ENCODE measurements around the gene TSPAN11.

Gene TSPAN11

GRCh38 chr12:30961030-30961429, 34.5 kb downstream of the TSPAN11 start:
- Histone ChIP-seq H3K36me3 (ENCODE audit: insufficient read depth, insufficient read length, low read length) (no peaks in the 10 kb centered on the region), H3K9ac (ENCODE audit: insufficient read length, low read depth) (no peak overlapping the region), H3K9me3 (ENCODE audit: insufficient read depth, low read length) (no peaks in the 10 kb centered on the region), H3K27me3 (ENCODE audit: insufficient read depth, insufficient read length) (no peaks in the 10 kb centered on the region), H3K4me3 (ENCODE audit: insufficient read length, low read depth) (no peak overlapping the region), H3K4me1 (ENCODE audit: insufficient read depth, insufficient read length) (no peaks in the 10 kb centered on the region)
- DNase-seq (ENCODE audit: low read depth, low spot score) = no peak
- TF ChIP-seq YY1 (IDR thresholded peaks at IDR 0.05; ENCODE audit: insufficient read depth, insufficient read length) (no peak), SUZ12 (IDR thresholded peaks at IDR 0.05; ENCODE audit: extremely low read depth, insufficient read depth, insufficient read length) (no peak), ZNF274 (IDR thresholded peaks at IDR 0.05; ENCODE audit: low read depth, low read length) (no peak)

GRCh38 chr12:30962047-30962446, 35.5 kb downstream of the TSPAN11 start:
- no peaks in the 10 kb centered on the region for H3K27me3 ChIP-seq (ENCODE audit: insufficient read depth, insufficient read length)
- H3K9me3 ChIP-seq (ENCODE audit: insufficient read depth, low read length) = no peaks in the 10 kb centered on the region
- H3K36me3 ChIP-seq (ENCODE audit: insufficient read depth, insufficient read length, low read length) = no peaks in the 10 kb centered on the region
- H3K4me1 ChIP-seq (ENCODE audit: insufficient read depth, insufficient read length) = no peaks in the 10 kb centered on the region
- no peak overlapping the region for H3K4me3 ChIP-seq (ENCODE audit: insufficient read length, low read depth)
- H3K9ac ChIP-seq (ENCODE audit: insufficient read length, low read depth) = no peak overlapping the region
- no peak for TF ChIP-seq SUZ12 (IDR thresholded peaks at IDR 0.05; ENCODE audit: extremely low read depth, insufficient read depth, insufficient read length)
- TF ChIP-seq YY1 (IDR thresholded peaks at IDR 0.05; ENCODE audit: insufficient read depth, insufficient read length) = no peak
- no peak for TF ChIP-seq ZNF274 (IDR thresholded peaks at IDR 0.05; ENCODE audit: low read depth, low read length)
- no peak for DNase-seq (ENCODE audit: low read depth, low spot score)

GRCh38 chr12:30963709-30964564, 37.4 kb downstream of the TSPAN11 start:
- DNase-seq (ENCODE audit: low read depth, low spot score) = no peak
- Histone ChIP-seq H3K4me1 (ENCODE audit: insufficient read depth, insufficient read length) (no peaks in the 10 kb centered on the region), H3K9ac (ENCODE audit: insufficient read length, low read depth) (no peak overlapping the region), H3K27me3 (ENCODE audit: insufficient read depth, insufficient read length) (no peaks in the 10 kb centered on the region), H3K9me3 (ENCODE audit: insufficient read depth, low read length) (no peaks in the 10 kb centered on the region), H3K4me3 (ENCODE audit: insufficient read length, low read depth) (no peak overlapping the region), H3K36me3 (ENCODE audit: insufficient read depth, insufficient read length, low read length) (no peaks in the 10 kb centered on the region)
- TF ChIP-seq SUZ12 (IDR thresholded peaks at IDR 0.05; ENCODE audit: extremely low read depth, insufficient read depth, insufficient read length) = no peak
- TF ChIP-seq ZNF274 (IDR thresholded peaks at IDR 0.05; ENCODE audit: low read depth, low read length) = no peak
- TF ChIP-seq YY1 (IDR thresholded peaks at IDR 0.05; ENCODE audit: insufficient read depth, insufficient read length) = no peak

- H3K27me3 ChIP-seq (ENCODE audit: insufficient read depth, insufficient read length) = no peaks in the 10 kb centered on the region
- TF ChIP-seq SUZ12 (IDR thresholded peaks at IDR 0.05; ENCODE audit: extremely low read depth, insufficient read depth, insufficient read length) (no peak), ZNF274 (IDR thresholded peaks at IDR 0.05; ENCODE audit: low read depth, low read length) (no peak), YY1 (IDR thresholded peaks at IDR 0.05; ENCODE audit: insufficient read depth, insufficient read length) (no peak)
- H3K9me3 ChIP-seq (ENCODE audit: insufficient read depth, low read length) = no peaks in the 10 kb centered on the region
- H3K36me3 ChIP-seq (ENCODE audit: insufficient read depth, insufficient read length, low read length) = no peaks in the 10 kb centered on the region
- H3K4me3 ChIP-seq (ENCODE audit: insufficient read length, low read depth) = no peak overlapping the region
- no peak overlapping the region for H3K9ac ChIP-seq (ENCODE audit: insufficient read length, low read depth)
- DNase-seq (ENCODE audit: low read depth, low spot score) = no peak
- H3K4me1 ChIP-seq (ENCODE audit: insufficient read depth, insufficient read length) = peaks cover 2% of the 10 kb centered on the region
Measured at GRCh38 chr12:30964896-30965612, 38.5 kb downstream of the TSPAN11 start.

- DNase-seq (ENCODE audit: low read depth, low spot score) = peak; percentile 50
- H3K9ac ChIP-seq (ENCODE audit: insufficient read length, low read depth) = no peak overlapping the region
- TF ChIP-seq SUZ12 (IDR thresholded peaks at IDR 0.05; ENCODE audit: extremely low read depth, insufficient read depth, insufficient read length) (no peak), YY1 (IDR thresholded peaks at IDR 0.05; ENCODE audit: insufficient read depth, insufficient read length) (no peak), ZNF274 (IDR thresholded peaks at IDR 0.05; ENCODE audit: low read depth, low read length) (no peak)
- no peaks in the 10 kb centered on the region for H3K36me3 ChIP-seq (ENCODE audit: insufficient read depth, insufficient read length, low read length)
- H3K4me3 ChIP-seq (ENCODE audit: insufficient read length, low read depth) = no peak overlapping the region
- H3K9me3 ChIP-seq (ENCODE audit: insufficient read depth, low read length) = no peaks in the 10 kb centered on the region
- H3K27me3 ChIP-seq (ENCODE audit: insufficient read depth, insufficient read length) = no peaks in the 10 kb centered on the region
- peaks cover 5% of the 10 kb centered on the region for H3K4me1 ChIP-seq (ENCODE audit: insufficient read depth, insufficient read length)
Measured at GRCh38 chr12:30965613-30965985, 39.1 kb downstream of the TSPAN11 start.

GRCh38 chr12:30967026-30967425, 40.5 kb downstream of the TSPAN11 start:
- peaks cover 5% of the 10 kb centered on the region for H3K4me1 ChIP-seq (ENCODE audit: insufficient read depth, insufficient read length)
- no peaks in the 10 kb centered on the region for H3K9me3 ChIP-seq (ENCODE audit: insufficient read depth, low read length)
- no peaks in the 10 kb centered on the region for H3K36me3 ChIP-seq (ENCODE audit: insufficient read depth, insufficient read length, low read length)
- H3K4me3 ChIP-seq (ENCODE audit: insufficient read length, low read depth) = no peak overlapping the region
- DNase-seq (ENCODE audit: low read depth, low spot score) = no peak
- TF ChIP-seq SUZ12 (IDR thresholded peaks at IDR 0.05; ENCODE audit: extremely low read depth, insufficient read depth, insufficient read length) (no peak), ZNF274 (IDR thresholded peaks at IDR 0.05; ENCODE audit: low read depth, low read length) (no peak), YY1 (IDR thresholded peaks at IDR 0.05; ENCODE audit: insufficient read depth, insufficient read length) (no peak)
- H3K9ac ChIP-seq (ENCODE audit: insufficient read length, low read depth) = no peak overlapping the region
- H3K27me3 ChIP-seq (ENCODE audit: insufficient read depth, insufficient read length) = peaks cover 1% of the 10 kb centered on the region

- TF ChIP-seq ZNF274 (IDR thresholded peaks at IDR 0.05; ENCODE audit: low read depth, low read length) (no peak), YY1 (IDR thresholded peaks at IDR 0.05; ENCODE audit: insufficient read depth, insufficient read length) (no peak), SUZ12 (IDR thresholded peaks at IDR 0.05; ENCODE audit: extremely low read depth, insufficient read depth, insufficient read length) (no peak)
- Histone ChIP-seq H3K9ac (ENCODE audit: insufficient read length, low read depth) (no peak overlapping the region), H3K4me3 (ENCODE audit: insufficient read length, low read depth) (no peak overlapping the region), H3K36me3 (ENCODE audit: insufficient read depth, insufficient read length, low read length) (no peaks in the 10 kb centered on the region), H3K27me3 (ENCODE audit: insufficient read depth, insufficient read length) (peaks cover 9% of the 10 kb centered on the region), H3K9me3 (ENCODE audit: insufficient read depth, low read length) (no peaks in the 10 kb centered on the region), H3K4me1 (ENCODE audit: insufficient read depth, insufficient read length) (peaks cover 5% of the 10 kb centered on the region)
- no peak for DNase-seq (ENCODE audit: low read depth, low spot score)
Measured at GRCh38 chr12:30968211-30968610, 41.7 kb downstream of the TSPAN11 start.

Data from NT2/D1 (cell line).